GM18867 (cell line): ENCODE measurements around the gene CD274.
"Not testable (repeated sequence)": the region's sequence is repeated elsewhere in the genome, so short reads cannot be mapped to it uniquely, and the experiment has no call there.

ENCODE experiments used
- ATAC-seq: cut with Tn5 transposase; IDR thresholded peaks from one replicate; pipeline ENCODE4 v1.9.1; 2021; ENCODE audit warnings: mild to moderate bottlenecking, moderate library complexity; ENCODE audit not compliant: unreplicated experiment

Gene CD274

GRCh38 chr9:5460157-5460556, 9.8 kb downstream of the CD274 start:
- no peak for ATAC-seq

GRCh38 chr9:5464831-5465330, 14.5 kb downstream of the CD274 start:
- ATAC-seq = not testable (repeated sequence)

- ATAC-seq = no peak
Observed at GRCh38 chr9:5466005-5466404, 15.7 kb downstream of the CD274 start.

GRCh38 chr9:5466766-5467165, 16.4 kb downstream of the CD274 start:
- no peak for ATAC-seq

GRCh38 chr9:5468850-5469249, 18.5 kb downstream of the CD274 start:
- ATAC-seq = no peak

- no peak for ATAC-seq
Observed at GRCh38 chr9:5470122-5470521, 19.8 kb downstream of the CD274 start.

GRCh38 chr9:5470816-5471215, 20.5 kb downstream of the CD274 start:
- no peak for ATAC-seq

GRCh38 chr9:5475611-5476010, 25.3 kb downstream of the CD274 start:
- not testable (repeated sequence) for ATAC-seq

- ATAC-seq = no peak
Observed at GRCh38 chr9:5478206-5478605, 27.9 kb downstream of the CD274 start.

GRCh38 chr9:5479994-5480694, 29.8 kb downstream of the CD274 start:
- ATAC-seq = peak; percentile 56

GRCh38 chr9:5480919-5481318, 30.6 kb downstream of the CD274 start:
- ATAC-seq = no peak

- no peak for ATAC-seq
Observed at GRCh38 chr9:5481322-5482040, 31.1 kb downstream of the CD274 start.

- no peak for ATAC-seq
Observed at GRCh38 chr9:5482194-5482593, 31.9 kb downstream of the CD274 start.

GRCh38 chr9:5483306-5483705, 33.0 kb downstream of the CD274 start:
- no peak for ATAC-seq

- no peak for ATAC-seq
Observed at GRCh38 chr9:5485378-5486085, 35.2 kb downstream of the CD274 start.

GRCh38 chr9:5486988-5487387, 36.6 kb downstream of the CD274 start:
- ATAC-seq = no peak

- ATAC-seq = no peak
Observed at GRCh38 chr9:5488221-5489008, 38.1 kb downstream of the CD274 start.

GRCh38 chr9:5489630-5490490, 39.5 kb downstream of the CD274 start:
- no peak for ATAC-seq

- no peak for ATAC-seq
Observed at GRCh38 chr9:5492965-5493678, 42.8 kb downstream of the CD274 start.
